ENCODE measurements around the gene SLC45A2. TPM values are rescaled to one million over a fixed set of nuclear protein-coding genes. Genes with fewer than 3 reads are reported as not detected.

SLC45A2 gene
- total RNA-seq, 1 experiment from 2014 or later: not detected

- Histone ChIP-seq H3K79me2 (ENCODE audit: insufficient read depth, low read length) (no peaks in the 10 kb centered on the region), H3K4me1 (ENCODE audit: insufficient read depth, low read length) (0 out of 2 replicates have a peak, but pooled peaks cover under 1% of the 10 kb centered on the region), H3K4ac (ENCODE audit: low read depth, low read length) (no peak overlapping the region), H2AFZ (ENCODE audit: low read length) (no peak overlapping the region), H2BK15ac (ENCODE audit: low read depth, low read length) (no peak overlapping the region), H3K27ac (ENCODE audit: insufficient read length, low read depth, low read length) (no peak overlapping the region), H4K8ac (replicated peaks; ENCODE audit: insufficient read length, low read depth, low read length) (no peak overlapping the region), H3K27me3 (ENCODE audit: insufficient read depth, low read length) (peaks cover 11% of the 10 kb centered on the region; the same call in 1 of the 2 replicates), H3K9me3 (ENCODE audit: control insufficient read depth, low read depth, low read length) (no peaks in the 10 kb centered on the region), H3K4me2 (ENCODE audit: insufficient read depth, insufficient read length, low read length) (no peak overlapping the region), H2AK5ac (ENCODE audit: insufficient read length, low read length) (no peak overlapping the region), H2BK120ac (ENCODE audit: low read depth, low read length, poor library complexity, severe bottlenecking) (no peak overlapping the region), H3K56ac (ENCODE audit: insufficient read length, low read depth, low read length) (no peak overlapping the region), H4K20me1 (ENCODE audit: control insufficient read depth, insufficient read depth, insufficient read length) (no peaks in the 10 kb centered on the region), H2BK12ac (ENCODE audit: insufficient read length, low read depth, low read length) (no peak overlapping the region), H3K9ac (ENCODE audit: extremely low read depth, insufficient read length, low read length) (no peak overlapping the region), H3T11ph (ENCODE audit: low read length) (no peak overlapping the region), H4K91ac (ENCODE audit: insufficient read length, low read depth, low read length) (no peak overlapping the region), H4K5ac (ENCODE audit: insufficient read length, low read depth, low read length) (no peak overlapping the region), H2BK5ac (ENCODE audit: insufficient read length, low read length) (no peak overlapping the region), H3K79me1 (ENCODE audit: insufficient read depth, low read depth, low read length, poor library complexity, severe bottlenecking) (no peaks in the 10 kb centered on the region), H3K14ac (ENCODE audit: insufficient read depth, low read length) (no peak overlapping the region), H2BK20ac (ENCODE audit: low read depth, low read length, poor library complexity, severe bottlenecking) (no peak overlapping the region), H3K23ac (ENCODE audit: insufficient read length, low read depth, low read length) (no peak overlapping the region), H3K18ac (ENCODE audit: insufficient read length, low read depth, low read length) (no peak overlapping the region), H3K23me2 (ENCODE audit: insufficient read length, low read depth, low read length, poor library complexity, severe bottlenecking) (peaks cover 10% of the 10 kb centered on the region)
- H3K4me1 Mint-ChIP-seq: peaks cover 15 to 26% of the 10 kb centered on the region in 2 experiments
- no peak overlapping the region for H3K27ac Mint-ChIP-seq
- H3K27me3 Mint-ChIP-seq (ENCODE audit: low read depth): peaks cover 38% of the 10 kb centered on the region
- TF ChIP-seq, protein P1, sequence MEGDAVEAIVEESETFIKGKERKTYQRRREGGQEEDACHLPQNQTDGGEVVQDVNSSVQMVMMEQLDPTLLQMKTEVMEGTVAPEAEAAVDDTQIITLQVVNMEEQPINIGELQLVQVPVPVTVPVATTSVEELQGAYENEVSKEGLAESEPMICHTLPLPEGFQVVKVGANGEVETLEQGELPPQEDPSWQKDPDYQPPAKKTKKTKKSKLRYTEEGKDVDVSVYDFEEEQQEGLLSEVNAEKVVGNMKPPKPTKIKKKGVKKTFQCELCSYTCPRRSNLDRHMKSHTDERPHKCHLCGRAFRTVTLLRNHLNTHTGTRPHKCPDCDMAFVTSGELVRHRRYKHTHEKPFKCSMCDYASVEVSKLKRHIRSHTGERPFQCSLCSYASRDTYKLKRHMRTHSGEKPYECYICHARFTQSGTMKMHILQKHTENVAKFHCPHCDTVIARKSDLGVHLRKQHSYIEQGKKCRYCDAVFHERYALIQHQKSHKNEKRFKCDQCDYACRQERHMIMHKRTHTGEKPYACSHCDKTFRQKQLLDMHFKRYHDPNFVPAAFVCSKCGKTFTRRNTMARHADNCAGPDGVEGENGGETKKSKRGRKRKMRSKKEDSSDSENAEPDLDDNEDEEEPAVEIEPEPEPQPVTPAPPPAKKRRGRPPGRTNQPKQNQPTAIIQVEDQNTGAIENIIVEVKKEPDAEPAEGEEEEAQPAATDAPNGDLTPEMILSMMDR (conservative IDR thresholded peaks at IDR 0.05): no peak
- no peak overlapping the region for H3K4me3 Mint-ChIP-seq
- DNase-seq: no peak
- H3K9me3 Mint-ChIP-seq: no peaks in the 10 kb centered on the region
- H3K36me3 Mint-ChIP-seq (ENCODE audit: insufficient read depth in 1 of 3, low read depth in 3 of 3): no peaks in the 10 kb centered on the region
- WGBS (ENCODE audit: extremely low coverage, insufficient read length, low lambda C conversion rate): no CpG with 5 or more reads among the region's 8 CpGs
Measured at GRCh38 chr5:33939556-33940262, 44.8 kb downstream of the SLC45A2 start.
